GM18861 (cell line): ENCODE measurements around the gene OSCP1.
"Not testable (repeated sequence)": the region's sequence is repeated elsewhere in the genome, so short reads cannot be mapped to it uniquely, and the experiment has no call there.

Experiments used
- ATAC-seq: cut with Tn5 transposase; IDR thresholded peaks from one replicate; pipeline ENCODE4 v1.9.1; 2021; ENCODE audit not compliant: unreplicated experiment

The OSCP1 gene, protein sequence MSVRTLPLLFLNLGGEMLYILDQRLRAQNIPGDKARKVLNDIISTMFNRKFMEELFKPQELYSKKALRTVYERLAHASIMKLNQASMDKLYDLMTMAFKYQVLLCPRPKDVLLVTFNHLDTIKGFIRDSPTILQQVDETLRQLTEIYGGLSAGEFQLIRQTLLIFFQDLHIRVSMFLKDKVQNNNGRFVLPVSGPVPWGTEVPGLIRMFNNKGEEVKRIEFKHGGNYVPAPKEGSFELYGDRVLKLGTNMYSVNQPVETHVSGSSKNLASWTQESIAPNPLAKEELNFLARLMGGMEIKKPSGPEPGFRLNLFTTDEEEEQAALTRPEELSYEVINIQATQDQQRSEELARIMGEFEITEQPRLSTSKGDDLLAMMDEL

DNA sequence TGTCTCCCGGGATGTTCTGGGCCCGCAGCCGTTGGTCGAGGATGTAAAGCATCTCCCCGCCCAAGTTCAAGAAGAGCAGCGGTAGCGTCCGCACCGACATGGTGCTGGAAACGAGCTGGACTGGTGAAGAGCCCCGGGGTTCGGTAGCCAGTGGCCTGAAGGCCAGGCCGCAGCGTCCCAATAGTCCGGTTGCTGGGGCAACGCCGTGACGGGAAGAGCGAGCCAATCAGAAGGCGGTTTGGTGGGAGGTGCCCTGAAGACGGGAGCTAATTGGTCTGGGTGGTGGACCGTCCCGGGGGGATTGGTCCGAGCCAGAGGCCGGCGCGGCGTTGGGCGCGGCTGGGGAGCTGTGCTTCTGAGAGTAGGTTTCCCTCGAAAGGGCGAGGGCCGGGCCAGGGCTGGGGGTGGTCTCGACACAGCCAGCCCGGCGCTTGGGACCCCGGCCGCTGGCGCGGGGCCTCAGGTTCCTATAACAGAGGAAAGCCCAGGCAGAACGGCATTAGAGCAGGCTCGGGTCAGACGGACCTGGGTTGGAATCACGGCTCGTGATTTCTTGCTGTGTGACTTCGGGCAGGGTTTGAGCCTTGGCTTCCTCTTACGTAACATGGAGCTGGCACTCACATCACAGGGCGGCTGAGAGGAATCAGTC lies at the start of gene OSCP1:
Gene OSCP1, minus strand, starts transcription at position 182 of the 649 bp plus-strand sequence. Its CDS starts 82 bp downstream, at position 100.
- ATAC-seq = peak; percentile 96

DNA sequence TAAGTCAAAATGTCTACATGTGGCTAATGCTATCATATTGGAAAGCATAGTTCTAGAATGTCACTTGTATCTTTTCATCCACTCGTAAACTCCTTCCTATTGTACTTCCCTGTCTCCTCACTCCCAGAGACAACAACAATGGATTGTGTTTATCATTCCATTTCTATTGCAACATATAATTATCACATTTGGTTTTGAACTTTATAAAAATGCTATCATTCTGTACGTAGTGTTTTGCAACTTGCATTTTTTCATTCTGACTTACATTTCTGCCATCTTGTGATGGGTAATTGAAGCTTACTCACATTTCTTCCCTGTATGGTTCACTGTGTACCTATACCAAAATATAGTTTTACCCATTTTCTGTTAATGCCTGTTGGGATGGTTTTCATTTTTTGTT lies 47.0 kb upstream of the OSCP1 start:
- no peak for ATAC-seq

DNA sequence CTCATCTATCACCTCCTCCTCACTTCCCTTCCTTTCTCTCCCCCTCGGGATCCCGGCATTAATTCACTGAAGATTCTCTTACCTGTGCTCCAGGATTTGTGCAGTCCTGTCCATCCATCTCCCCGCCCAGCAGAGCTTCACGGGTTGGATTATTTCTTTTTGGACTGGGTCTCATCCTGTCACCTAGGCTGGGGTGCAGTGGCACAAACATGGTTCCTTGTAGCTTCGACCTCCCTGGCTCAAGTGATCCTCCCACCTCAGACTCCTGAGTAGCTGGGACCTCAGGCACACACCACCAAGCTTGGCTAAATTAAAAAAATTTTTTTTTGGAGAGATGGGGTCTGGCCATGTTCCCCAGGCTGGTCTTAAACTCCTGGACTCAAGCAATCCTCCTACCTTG lies 44.7 kb upstream of the OSCP1 start:
- no peak for ATAC-seq

DNA sequence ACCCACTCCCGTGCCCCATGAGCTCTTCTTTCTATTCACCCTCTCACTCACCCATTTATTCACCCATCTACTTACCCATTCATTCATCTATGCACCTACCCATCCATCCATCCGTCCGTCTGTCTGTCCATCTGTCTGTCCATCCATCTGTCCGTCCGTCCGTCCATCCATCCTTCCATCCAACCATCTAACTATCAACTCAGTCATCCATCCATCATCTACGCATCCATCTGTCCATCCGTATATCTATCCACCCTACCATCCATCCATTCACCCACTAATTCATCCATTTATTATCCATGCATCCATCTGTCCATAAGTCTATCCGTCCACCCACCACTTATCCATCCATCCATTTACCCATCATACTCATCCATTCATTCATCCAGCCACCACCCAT lies 43.3 kb upstream of the OSCP1 start:
- ATAC-seq = no peak

DNA sequence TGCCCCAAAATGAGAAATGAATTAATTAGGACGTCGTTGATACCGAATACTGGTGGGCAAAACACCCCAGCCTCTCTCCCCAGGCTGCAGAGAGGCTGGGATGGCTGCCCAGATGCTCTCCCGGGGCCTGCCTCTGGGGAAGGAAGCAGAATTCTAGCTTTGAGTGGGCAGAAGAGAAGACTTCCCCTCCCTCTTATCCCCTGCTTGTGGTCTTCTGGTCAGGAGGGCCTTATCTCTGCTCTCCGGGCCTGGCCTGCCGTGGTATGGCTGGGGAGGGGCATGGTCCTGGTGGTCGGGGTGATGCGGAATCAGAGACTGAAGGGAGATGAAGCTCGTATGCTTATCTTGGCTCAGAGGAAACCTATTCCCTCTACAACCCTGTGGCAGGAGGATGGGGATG lies 42.2 kb upstream of the OSCP1 start:
- ATAC-seq = no peak

DNA sequence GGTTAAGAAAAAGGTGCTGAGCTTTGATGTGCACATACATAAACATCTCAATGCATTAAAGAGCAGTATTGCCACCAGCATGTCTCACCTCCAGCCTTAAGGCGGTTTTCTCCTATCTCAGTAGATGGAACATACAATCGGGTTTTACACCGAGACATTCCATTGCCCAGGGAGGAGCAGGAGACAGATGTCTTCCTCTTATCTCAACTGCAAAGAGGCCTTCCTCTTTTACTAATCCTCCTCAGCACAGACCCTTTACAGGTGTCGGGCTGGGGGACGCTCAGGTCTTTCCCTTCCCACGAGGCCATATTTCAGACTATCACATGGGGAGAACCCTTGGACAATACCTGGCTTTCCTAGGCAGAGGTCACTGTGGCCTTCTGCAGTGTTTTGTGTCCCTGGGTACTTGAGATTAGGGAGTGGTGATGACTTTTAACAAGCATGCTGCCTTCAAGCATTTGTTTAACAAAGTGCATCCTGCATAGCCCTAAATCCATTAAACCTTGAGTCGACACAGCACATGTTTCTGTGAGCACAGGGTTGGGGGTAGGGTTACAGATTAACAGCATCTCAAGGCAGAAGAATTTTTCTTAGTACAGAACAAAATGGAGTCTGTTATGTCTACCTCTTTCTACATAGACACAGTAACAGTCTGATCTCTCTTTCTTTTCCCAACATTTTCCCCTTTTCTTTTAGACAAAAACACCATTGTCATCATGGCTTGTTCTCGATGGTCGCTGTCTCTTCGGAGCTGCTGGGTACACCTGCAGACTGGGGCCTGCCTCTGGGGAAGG lies 39.2 kb upstream of the OSCP1 start:
- ATAC-seq = not testable (repeated sequence)

DNA sequence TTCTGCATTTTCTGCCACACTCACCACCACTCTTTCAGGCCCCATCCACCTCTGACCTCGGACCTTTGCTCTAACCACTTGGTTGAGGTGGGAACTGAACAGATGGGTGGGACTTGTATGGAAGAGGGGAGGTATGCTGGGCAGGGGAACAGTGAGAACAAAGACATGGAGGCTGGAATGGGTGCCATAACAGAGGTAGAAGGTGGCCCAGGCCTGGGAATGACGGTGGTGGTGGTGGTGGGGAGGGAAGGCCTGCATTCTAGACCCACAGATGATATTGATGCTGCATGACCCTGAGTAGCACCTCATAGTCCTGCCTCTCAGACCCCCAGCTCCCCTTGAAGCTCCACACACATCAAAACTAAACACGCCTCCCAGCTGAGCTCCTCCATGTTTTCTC lies 37.7 kb upstream of the OSCP1 start:
- no peak for ATAC-seq

DNA sequence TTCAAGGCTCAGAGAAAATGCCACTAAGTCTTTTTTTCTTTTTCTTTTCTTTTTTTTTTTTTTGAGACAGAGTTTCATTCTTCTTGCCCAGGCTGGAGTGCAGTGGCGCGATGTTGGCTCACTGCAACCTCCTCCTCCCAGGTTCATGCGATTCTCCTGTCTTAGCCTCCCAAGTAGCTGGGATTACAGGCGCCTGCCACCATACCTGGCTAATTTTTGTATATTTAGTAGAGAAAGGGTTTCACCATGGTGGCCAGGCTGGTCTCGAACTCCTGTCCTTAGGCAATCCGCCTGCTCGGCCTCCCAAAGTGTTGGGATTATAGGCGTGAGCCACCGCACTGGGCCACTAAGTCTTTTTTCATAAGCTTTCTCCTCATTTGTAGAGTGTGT lies 37.1 kb upstream of the OSCP1 start:
- ATAC-seq = not testable (repeated sequence)

DNA sequence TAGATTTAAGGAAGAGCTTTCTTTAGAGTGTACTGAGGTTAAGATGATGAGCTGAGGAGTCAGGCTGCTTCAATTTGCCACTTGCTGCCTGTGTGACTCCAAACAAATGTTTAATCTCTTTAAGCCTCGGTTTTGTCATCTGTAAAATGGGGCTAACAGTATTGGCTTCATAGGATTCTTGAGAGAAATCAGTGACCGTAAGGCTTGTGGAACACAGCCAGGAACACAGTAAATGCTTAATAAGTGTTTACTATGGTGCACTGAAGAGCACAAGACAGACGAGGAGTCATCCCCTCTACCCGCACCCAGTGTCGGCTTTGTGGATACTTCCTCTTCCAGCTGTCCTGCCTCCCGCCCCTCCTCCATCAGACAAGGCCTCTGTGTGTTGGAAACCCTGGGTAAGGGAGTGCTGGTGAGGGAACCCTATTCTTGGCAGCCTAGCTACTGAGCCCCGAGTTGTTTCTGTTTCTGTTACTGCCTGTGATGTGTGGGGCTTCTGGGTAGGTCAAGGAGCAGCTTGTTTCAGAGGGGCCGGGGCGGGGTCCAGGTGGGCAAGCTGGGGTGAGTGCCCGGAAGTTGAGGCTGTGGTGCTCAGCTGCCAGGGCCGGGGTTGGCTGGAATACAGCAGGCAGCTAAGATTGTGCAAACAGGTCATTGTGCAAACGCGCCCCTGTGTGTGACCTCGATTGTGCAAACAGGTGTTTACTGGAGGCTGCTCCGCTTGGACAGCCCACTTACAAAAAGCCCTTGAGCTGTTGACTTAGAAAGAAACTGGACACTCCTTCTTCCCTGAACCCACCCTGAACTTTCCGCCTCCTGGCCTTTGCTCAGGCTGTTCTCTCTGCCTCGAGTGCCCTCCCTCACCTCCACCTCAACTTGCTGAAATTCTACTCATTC lies 36.4 kb upstream of the OSCP1 start:
- ATAC-seq = no peak

DNA sequence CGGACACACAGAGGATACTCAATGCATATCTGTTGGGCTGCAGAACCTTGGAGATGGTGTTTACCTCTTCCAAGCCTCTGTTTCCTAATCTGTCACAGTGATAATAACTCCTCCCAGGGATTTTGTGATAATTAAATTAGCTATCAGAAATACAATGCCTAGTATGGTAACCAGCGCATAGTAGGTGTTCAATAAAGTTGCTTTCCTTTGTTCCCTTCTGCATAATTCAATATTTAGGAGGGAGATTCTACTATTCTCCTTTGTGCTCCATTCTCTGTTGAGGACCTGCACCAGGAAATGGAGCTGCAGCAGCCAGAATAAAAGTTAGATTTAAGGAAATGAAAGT lies 35.8 kb upstream of the OSCP1 start:
- ATAC-seq = no peak

DNA sequence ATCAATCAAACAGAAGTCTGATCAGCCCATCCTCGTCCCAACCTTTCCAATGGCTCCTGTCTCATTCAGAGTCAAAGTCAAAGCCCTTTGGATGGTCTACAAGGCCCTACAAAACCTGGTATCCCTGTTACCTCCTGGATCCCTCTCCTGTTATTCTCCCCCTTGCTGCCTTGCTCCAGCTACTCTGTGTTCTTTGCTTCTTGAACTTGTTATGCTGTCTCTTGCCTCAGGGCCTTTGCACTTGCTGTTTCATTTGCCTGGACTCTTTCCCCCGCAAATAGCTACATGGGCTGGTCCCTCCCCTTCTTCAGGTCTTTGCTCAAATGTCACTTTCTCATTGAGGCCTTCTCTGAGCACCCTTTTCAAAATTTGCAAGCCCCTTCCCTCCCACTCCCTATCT lies 33.8 kb upstream of the OSCP1 start:
- no peak for ATAC-seq

DNA sequence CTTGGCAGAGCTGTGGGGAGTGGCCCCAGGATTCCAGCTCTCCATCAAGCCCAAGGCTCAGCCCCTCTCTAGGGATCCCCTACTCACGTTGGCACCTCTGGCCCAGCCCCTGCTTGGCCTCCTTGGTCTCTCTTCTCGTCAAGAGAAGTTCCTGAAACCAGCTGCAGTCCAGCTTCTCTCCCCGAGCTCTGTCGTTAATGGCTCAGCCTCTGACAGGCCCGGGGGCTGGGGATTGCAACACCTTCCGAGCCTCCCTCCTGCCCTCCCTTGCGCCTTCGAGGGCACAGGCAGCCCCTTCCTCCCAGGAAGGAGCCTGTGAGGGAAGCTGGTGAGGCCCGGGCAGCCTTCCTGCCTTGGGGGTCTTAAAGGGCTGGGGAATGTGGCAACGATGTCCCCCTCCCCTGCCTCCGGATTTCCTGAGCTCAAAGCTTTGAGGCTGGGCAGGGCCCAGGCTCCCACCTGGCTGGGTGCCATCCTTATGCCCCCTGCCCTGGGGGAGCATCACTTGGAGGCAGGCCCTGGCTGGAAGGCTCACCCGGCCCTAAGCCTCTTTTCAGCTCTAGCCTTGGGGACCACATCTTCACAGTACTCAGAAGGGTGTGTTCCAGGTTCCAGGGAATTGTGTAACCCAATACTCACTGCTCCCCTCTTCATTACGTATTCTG lies 32.6 kb upstream of the OSCP1 start, which contains the start of gene CSF3R:
Gene CSF3R, minus strand, starts transcription at position 190 of the 665 bp plus-strand sequence. CDS start 3,417 bp downstream, outside the sequence.
- no peak for ATAC-seq

DNA sequence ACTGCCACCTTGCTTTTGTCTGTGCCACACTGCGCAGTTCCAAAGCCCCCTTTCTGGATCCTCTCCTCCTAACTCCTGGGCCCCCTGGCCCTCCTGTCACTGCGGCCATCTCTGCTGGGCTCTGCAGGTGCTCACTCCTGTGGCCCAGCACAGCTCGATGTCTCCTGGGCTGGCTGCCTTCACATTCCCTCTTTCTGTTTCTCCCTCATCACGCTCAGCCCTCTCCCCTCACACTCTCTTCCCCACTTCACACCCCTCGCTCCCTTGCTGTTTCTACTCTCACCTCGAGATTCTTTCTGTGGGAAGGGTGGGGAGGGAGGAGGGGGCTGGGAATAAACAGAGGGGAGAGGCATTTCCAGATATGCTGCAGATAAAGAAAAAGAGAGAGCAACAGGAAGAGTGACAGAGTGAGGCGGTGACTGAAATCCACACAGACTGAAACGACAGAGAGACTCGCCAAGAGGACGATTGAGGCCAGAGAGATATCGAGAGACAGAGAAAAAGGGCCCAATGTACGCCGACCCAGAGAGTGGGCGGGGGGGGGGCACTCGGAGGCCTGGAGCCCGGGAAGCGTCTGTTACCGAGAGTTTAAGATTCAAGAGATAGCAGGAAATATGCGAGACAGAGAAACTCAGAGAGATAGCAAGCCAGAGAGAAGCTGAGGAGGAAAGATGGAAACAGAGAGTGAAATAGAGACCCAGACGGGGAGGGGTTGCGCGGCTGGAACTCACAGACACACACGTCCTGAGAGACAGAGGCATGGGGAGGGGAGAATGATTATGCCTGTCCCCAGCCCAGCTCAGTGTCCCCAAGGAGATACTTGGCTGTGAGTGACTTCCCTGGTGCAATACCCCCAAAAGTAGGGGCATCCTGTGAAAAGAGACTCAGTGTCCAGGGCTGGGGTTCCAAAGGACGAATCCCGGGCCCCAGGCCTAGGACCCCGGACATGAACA lies 31.8 kb upstream of the OSCP1 start:
- ATAC-seq = no peak

DNA sequence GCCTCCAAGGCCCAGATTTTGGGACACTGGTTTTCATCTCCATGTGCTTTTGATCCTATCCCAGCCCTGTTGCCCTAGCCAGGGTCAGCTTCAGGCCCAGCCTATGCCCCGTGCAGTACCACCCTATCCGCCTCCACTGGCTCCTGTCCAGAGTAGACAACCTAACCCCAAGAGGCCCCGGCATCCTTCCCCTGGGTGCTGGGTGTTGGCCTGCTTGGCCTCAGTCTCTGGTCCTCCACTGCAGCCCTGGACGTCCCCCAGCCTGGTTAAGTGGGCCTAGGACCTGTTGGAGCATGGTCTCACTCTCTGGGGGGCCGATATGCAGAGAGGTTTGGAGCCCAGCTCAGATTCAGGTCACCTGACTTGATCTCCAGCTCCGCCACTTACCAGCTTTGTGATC lies 30.8 kb upstream of the OSCP1 start:
- no peak for ATAC-seq

DNA sequence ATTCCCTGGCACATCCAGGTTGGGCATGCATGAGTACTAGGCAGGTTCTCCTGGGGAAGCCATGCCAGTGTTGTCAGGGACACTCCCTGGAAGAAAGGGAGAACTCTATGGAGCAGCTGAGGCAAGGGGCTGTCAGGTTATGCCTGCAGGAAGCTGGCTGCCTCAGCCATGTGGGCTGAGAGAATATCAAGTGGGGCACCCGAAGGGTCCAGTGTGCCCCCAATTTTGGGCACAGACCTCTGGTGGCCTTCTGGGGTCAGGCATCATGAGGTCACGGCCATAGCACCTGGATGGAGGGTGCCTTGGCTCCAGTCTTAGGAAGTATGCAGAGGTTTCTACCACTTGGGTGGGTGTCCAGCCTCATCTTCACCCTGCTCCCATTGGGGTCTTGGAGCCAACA lies 29.9 kb upstream of the OSCP1 start:
- ATAC-seq = no peak

DNA sequence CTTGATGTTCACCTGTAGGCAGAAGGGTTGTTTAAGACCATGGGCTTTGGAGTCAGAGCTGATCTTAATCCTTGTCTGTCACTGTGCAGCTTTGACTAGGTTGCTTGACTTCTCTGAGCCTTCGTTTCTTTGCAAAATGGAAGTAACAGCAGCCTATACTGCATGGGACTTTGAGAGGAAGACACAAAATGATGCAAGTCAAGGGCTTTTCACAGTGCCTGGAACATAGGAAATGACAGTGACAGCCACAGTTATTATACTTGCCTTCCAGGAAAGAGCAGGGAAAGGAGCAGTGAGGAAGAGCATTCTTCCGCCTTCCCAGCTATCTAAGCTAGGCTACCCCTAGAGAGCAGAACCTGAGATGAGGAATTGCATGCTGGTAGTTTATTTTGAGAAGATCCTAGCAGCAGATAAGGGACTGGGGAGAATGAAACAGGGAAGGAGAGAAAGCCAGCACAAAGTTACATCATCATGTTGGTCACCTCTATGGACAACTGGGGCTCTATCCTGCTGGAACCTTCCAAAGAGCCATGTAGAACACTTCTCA lies 29.3 kb upstream of the OSCP1 start:
- no peak for ATAC-seq

DNA sequence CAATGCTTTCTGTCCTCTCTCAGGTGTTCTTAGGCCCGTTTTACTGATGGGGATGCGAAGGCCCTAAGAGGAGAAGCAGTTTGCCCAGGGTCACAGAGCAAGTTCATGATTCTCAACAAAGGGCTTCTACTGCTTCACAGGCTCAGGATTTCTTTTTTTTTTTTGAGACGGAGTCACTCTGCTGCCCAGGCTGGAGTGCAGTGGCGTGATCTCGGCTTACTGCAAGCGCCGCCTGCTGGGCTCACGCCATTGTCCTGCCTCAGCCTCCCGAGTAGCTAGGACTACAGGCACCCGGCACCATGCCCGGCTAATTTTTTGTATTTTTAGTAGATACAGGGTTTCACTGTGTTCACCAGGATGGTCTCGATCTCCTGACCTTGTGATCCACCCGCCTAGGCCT lies 27.4 kb upstream of the OSCP1 start:
- ATAC-seq = not testable (repeated sequence)

DNA sequence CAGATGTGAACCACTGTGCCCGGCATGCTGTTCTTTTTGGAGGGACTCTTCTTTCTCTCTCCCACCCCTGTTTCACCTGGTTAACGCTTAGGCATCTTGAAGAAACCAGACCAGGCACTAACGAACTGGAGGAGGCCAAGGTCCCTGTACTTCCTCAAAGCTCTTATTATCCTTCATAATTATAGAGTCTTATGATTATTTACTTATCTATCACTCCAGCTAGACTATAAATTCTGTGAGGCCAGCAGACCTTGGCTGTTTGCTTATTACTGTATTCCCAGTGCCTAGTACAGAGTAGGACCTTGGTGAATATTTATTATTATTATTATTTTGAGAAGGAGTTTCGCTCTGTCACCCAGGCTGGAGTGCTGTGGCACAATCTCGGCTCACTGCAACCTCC lies 26.7 kb upstream of the OSCP1 start:
- no peak for ATAC-seq
